Activated naive CD8-positive, alpha-beta T cell treated with anti-CD3 and anti-CD28 coated beads, Interleukin-2, amount 50 U/mL, for 16 hours (primary cell): ENCODE measurements around the gene EPB41L2.
"Not testable (repeated sequence)": the region's sequence is repeated elsewhere in the genome, so short reads cannot be mapped to it uniquely, and the experiment has no call there.

Source experiments
- DNase-seq: peaks from one replicate; pipeline ENCODE4 v3.0.0-alpha.2; 2020; ENCODE audit warnings: low read depth, low spot score

EPB41L2 gene

DNA sequence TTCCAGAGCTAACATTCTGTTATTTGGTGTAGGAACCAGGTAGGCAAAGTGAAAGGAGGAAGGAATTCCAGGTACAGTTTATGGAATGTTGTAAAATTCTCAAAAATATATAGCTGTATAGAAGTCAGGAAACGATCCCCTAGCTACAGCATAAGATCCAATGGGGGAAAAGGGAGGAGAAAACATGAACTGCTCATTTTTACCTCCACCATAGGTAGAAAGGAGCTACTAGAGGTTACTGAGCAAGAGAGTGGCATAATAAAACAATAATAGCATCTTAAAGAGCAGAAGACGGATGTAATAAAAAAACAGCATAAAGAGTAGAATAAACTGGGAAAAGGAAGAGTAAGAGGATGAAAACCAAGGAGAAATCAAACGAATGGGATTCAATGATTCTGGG lies 26.9 kb downstream of the EPB41L2 start:
- no peak for DNase-seq

- no peak for DNase-seq
These were observed 27.5 kb downstream of the EPB41L2 start for GRCh38 chr6:131035582-131035981.

GRCh38 chr6:131033631-131034030 lies 29.4 kb downstream of the EPB41L2 start:
- DNase-seq: no peak

DNA sequence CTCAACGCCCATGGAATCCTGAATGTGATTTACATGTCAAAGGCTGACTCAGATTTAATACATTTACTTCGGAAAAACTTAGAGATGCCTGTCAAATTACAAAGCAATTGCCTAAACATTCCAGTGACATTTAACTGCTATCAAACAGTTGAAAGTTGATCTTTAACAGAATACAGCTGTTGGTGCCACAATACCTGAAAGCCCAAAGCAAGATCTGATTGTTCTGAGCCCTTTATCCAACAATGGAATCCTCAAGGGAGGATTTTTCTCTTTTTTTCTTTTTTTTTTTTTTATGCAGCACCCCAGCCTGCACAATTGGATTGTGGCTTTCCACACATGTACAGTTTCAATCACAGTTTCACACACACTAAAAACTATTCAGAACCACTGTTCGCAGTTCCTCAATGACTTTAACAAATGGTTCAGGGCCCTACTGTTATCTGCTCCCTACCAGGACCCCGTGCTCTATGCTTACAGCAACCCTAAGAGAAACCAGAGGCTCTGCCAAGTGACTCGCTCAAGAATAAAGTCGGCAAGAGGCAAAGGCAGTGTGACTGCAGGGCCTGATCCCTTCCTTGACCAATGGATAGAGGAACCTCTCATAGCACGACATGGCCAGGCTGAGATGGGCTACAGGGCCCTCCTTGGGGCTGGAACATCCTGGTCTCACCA lies 33.3 kb downstream of the EPB41L2 start:
- no peak for DNase-seq

GRCh38 chr6:131027326-131027725 lies 35.7 kb downstream of the EPB41L2 start:
- no peak for DNase-seq

DNA sequence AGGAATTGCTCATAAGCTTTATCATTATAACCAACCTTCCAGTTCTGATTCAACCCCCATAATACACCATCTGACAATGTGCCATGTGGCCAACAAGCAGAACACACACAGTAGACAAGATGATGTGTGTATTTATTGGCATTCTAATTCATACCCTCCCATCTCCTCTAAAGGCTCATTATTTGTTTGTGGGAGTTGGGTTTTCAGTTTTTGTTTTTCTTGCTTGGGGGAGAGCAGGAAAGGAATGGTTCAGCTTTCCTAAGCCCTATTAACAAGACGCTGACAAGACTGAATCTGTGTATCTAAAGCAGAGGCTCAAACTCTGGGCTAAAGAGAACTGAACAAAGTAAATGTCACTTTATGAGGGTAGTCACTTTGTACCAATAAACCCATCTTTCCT lies 36.8 kb downstream of the EPB41L2 start:
- no peak for DNase-seq

- DNase-seq: no peak
These were observed 38.5 kb downstream of the EPB41L2 start for GRCh38 chr6:131024565-131024964.

- no peak for DNase-seq
These were observed 39.1 kb downstream of the EPB41L2 start for GRCh38 chr6:131023834-131024504.

- DNase-seq: no peak
These were observed 40.4 kb downstream of the EPB41L2 start for GRCh38 chr6:131022691-131023090.

- DNase-seq: no peak
These were observed 45.1 kb downstream of the EPB41L2 start for GRCh38 chr6:131017962-131018361.

- no peak for DNase-seq
These were observed 47.3 kb downstream of the EPB41L2 start for GRCh38 chr6:131015630-131016263.

DNA sequence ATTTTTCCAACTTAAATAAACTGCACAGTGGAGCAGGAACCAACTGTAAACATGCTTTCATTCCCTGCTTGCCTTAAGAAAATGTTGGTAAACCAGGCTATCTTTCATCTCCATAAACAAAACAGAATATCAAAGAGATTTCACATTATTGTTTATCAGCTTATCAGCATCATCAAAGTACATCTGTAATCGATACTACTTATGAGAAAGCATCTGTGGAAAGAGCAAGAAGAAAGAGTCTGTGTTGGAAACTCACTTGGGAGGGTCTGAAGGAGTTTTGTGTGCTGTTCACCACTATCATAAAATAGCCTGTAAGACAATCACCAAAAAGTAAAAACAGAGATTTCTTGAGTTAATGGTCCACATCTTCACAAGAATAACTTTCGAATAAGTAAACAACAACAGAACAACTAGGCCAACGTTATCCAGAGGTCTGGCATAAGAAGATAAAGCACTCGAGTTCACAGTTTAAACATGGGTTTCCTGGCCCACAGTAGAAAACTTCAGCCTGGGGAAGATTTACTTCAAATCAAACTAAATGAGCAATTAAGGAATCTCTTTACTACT lies 47.9 kb downstream of the EPB41L2 start:
- DNase-seq: no peak

- DNase-seq: no peak
These were observed 48.8 kb downstream of the EPB41L2 start for GRCh38 chr6:131014080-131014776.

DNA sequence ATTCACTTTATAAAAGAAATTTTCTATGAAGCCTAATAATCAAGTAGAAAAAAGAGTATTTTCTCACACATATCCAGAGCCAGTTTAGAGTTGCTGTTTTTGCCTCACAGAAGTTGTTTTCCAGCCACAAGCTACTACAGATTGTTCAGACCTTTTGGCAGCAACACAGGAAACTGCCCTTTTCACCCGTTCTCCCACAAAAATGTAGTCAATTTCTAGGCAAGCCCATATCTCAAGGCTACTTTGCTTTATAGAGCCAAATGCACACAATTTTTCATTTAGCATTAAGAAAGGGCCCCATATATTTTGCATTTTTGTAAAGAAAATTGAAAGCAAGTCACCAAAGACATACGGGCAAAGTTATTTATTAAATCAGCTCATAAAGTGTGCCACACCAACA lies 49.5 kb downstream of the EPB41L2 start:
- DNase-seq: no peak

DNA sequence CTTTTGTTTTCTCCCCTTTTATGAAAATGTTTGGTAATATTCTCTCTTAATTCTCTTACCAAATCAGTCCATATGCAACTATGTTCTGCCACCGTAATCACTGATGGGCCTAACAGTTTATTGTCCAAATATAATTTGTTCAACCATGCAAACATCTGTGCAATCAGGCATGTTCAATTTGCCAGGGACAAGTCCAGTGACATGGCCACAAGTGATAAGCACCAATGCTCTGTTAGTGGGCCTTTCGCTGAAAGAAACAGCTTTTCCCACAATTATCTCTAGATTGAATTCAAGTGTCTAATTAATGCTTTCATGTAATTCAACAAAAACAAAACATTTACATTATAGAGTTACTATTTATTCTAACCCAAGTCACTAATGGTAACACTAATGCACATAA lies 53.3 kb downstream of the EPB41L2 start:
- no peak for DNase-seq

DNA sequence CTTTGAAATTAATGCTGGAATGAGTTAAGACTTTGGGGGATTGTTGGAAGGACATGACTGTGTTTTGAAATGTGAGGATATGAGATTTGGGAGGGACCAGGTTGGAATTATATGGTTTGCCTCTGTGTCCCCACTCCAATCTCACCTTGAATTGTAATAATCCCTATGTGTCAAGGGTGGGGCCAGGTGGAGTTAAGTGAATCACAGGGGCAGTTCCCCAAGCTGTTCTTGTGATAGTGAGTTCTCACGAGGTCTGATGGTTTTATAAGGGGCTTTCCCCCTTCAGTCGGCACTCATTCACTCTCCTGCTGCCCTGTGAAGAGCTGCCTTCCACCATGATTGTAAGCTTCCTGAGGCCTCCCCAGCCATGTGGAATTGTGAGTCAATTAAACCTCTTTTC lies 54.1 kb downstream of the EPB41L2 start:
- DNase-seq: not testable (repeated sequence)

GRCh38 chr6:131007964-131008363 lies 55.1 kb downstream of the EPB41L2 start:
- DNase-seq: not testable (repeated sequence)

- DNase-seq: no peak
These were observed 55.8 kb downstream of the EPB41L2 start for GRCh38 chr6:131007286-131007685.

DNA sequence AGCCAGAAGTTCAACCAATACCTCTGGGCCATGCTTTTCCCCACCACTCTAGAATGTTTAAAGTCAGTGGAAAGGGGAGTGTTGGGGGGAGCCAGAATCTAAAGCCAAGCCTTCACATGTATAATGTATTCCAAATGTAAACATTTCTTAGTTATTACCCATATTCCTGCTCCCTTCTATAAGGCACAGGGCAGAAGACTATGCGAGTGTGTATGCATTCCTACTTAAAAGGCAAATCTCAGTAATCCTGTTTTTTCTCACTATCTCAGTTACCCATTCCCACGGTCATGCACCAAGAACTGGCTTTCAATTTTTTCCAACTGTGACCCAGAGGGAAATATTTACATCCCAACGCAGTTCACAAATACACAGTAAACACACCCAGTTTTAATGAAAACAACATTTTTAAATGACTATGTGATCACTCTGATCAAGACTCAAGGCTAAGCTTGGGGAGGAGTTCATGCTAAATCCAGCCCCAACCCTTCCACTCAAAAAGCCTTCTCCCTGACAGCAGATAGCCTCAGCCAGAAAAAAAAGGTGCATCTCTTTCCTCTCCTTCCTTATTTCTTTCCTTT lies 57.5 kb downstream of the EPB41L2 start:
- no peak for DNase-seq

GRCh38 chr6:131004936-131005335 lies 58.1 kb downstream of the EPB41L2 start:
- no peak for DNase-seq

- DNase-seq: no peak
These were observed 58.7 kb downstream of the EPB41L2 start for GRCh38 chr6:131004387-131004755.
